ENCODE measurements around the gene COX11.

Gene COX11

DNA sequence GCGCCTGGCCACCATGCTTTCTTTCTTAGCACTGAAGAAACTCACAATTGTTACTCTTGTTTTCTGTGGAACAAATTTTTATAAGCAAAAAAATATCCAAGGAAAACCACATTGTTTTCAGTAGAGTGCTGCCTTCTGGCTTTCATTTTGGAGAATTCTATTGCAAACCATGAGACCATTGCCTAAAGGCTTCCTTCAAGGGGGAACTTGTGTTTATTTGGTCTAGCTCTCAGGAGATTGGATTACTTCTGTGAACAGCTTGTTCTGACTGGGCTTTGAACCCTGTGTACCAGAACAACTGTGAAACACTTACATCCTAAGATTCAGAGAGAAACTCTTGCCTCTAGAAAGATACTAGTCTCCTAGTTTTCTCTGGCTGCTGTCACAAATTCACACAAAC lies 35.7 kb downstream of the COX11 start:
- Histone ChIP-seq H3K36me3 (ENCODE audit: insufficient read depth, low read depth, low read length) (peaks cover 92% of the 10 kb centered on the region), H3K9me3 (ENCODE audit: insufficient read depth, low read depth, low read length) (no peaks in the 10 kb centered on the region), H3K4me3 (ENCODE audit: low read length) (no peak overlapping the region), H3K27me3 (ENCODE audit: insufficient read depth, low read length) (no peaks in the 10 kb centered on the region), H3K27ac (ENCODE audit: low read length) (no peak overlapping the region), H3K4me1 (ENCODE audit: insufficient read depth, low read length) (no peaks in the 10 kb centered on the region), H3K9ac (ENCODE audit: low read depth, low read length) (no peak overlapping the region)

DNA sequence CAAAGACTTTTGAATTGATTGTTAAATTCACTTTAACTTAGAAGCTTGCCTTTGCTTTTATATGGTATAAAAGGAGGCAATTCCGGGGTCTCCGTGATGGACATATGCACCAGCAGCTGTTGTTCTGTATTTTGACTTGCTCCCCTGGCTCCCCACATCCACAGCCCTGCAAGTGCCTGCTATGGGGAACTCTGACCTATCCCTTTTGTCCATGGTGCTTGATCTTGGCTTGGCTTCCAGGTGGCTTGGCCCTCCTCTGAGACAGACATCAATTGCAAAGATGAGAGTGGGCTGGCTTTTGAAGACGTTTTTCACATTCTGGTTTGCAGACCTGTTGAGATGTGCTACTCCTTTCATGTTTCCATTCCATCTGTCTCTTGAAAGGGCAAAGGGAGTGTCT lies 40.9 kb downstream of the COX11 start:
- Histone ChIP-seq H3K9ac (ENCODE audit: low read depth, low read length) (no peak overlapping the region), H3K27ac (ENCODE audit: low read length) (no peak overlapping the region), H3K27me3 (ENCODE audit: insufficient read depth, low read length) (no peaks in the 10 kb centered on the region), H3K36me3 (ENCODE audit: insufficient read depth, low read depth, low read length) (peaks cover 83% of the 10 kb centered on the region), H3K9me3 (ENCODE audit: insufficient read depth, low read depth, low read length) (no peaks in the 10 kb centered on the region), H3K4me1 (ENCODE audit: insufficient read depth, low read length) (no peaks in the 10 kb centered on the region), H3K4me3 (ENCODE audit: low read length) (no peak overlapping the region)

DNA sequence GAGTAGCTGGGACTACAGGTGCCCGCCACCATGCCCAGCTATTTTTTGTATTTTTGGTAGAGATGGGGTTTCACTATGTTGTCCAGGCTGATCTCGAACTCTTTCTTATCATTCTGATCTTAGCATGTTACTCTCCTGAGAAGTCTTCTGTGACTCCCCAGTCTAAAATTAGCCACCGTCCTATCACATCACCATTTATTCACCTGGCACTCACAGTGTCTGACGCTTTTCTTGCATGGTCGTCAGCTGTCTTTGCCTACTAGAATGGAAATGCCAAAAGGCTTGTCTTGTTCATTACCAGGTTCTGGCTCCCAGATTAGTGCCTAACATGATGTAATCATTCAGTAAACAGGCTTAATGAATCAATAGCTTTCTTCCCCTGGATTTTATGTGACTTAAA lies 44.0 kb downstream of the COX11 start:
- Histone ChIP-seq H3K9ac (ENCODE audit: low read depth, low read length) (no peak overlapping the region), H3K27ac (ENCODE audit: low read length) (no peak overlapping the region), H3K4me1 (ENCODE audit: insufficient read depth, low read length) (peaks cover 11% of the 10 kb centered on the region; the same call in 1 of the 2 replicates), H3K27me3 (ENCODE audit: insufficient read depth, low read length) (no peaks in the 10 kb centered on the region), H3K36me3 (ENCODE audit: insufficient read depth, low read depth, low read length) (peaks cover 76% of the 10 kb centered on the region), H3K4me3 (ENCODE audit: low read length) (no peak overlapping the region), H3K9me3 (ENCODE audit: insufficient read depth, low read depth, low read length) (no peaks in the 10 kb centered on the region)

DNA sequence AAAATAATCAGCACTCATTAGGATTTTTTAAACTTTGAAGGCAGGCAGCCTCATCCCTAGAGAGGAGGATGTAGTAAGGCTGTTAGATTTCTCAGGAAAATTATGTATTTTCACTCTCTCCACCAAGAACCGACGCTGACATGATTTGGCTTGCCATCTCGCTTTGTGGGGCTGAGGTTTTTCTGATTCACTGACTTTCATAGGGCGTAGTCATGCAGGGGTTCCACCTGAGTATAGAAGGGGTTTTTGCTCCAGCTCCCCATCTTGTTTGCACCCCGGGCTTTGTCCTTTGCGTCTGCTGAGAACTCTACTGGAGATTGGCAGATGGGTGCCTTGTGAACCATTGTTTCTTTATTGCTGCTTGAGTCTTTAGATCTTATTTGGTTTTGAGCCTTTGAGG lies 47.6 kb downstream of the COX11 start:
- Histone ChIP-seq H3K27me3 (ENCODE audit: insufficient read depth, low read length) (no peaks in the 10 kb centered on the region), H3K27ac (ENCODE audit: low read length) (no peak overlapping the region), H3K36me3 (ENCODE audit: insufficient read depth, low read depth, low read length) (peaks cover 73% of the 10 kb centered on the region), H3K4me3 (ENCODE audit: low read length) (no peak overlapping the region), H3K4me1 (ENCODE audit: insufficient read depth, low read length) (peaks cover 20% of the 10 kb centered on the region; the same call in 1 of the 2 replicates), H3K9ac (ENCODE audit: low read depth, low read length) (no peak overlapping the region), H3K9me3 (ENCODE audit: insufficient read depth, low read depth, low read length) (peaks cover 9% of the 10 kb centered on the region; the same call in 1 of the 2 replicates)

DNA sequence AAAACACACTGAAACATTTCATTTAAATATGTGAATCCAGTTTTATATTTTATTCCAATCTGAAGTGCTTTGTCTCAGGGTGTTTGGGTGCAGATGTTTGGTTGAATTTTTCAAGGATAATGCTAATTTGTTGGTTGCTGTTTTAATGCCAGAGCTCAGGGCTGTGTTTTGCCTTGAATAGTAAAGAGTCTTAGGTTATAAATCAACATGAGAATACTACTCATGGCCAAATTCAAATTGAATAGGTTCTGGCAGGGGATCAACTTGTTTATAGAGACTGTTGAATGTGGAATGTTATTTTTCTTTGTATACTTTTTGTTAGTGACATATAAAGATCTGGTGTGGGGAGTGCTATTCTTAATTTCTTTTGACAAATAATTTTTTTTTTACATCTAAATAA lies 49.0 kb downstream of the COX11 start:
- H3K9ac ChIP-seq (ENCODE audit: low read depth, low read length): no peak overlapping the region
- peaks cover 73% of the 10 kb centered on the region for H3K36me3 ChIP-seq (ENCODE audit: insufficient read depth, low read depth, low read length)
- H3K9me3 ChIP-seq (ENCODE audit: insufficient read depth, low read depth, low read length): peaks cover 12% of the 10 kb centered on the region; the same call in 1 of the 2 replicates
- H3K4me1 ChIP-seq (ENCODE audit: insufficient read depth, low read length): peaks cover 20% of the 10 kb centered on the region; the same call in 1 of the 2 replicates
- H3K27ac ChIP-seq (ENCODE audit: low read length): no peak overlapping the region
- H3K4me3 ChIP-seq (ENCODE audit: low read length): no peak overlapping the region
- no peaks in the 10 kb centered on the region for H3K27me3 ChIP-seq (ENCODE audit: insufficient read depth, low read length)

DNA sequence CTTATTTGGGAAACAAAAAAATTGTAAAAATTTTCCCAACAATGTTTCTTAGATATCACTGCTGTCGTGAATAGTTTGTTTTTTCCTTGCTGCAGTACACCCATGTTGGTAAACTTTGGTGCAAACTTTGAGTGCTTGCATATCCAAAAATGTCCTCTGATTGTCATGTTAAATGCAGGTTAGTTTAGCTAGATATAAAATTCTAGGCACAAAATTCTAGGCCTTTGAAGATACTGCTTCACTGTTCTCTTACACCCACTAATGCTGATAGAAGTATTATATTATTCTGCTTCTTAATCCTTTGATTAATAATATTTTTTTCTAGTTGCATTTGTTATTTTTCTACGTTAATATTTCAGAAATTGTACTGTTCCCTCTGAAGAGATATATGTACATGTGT lies 51.7 kb downstream of the COX11 start:
- Histone ChIP-seq H3K36me3 (ENCODE audit: insufficient read depth, low read depth, low read length) (peaks cover 89% of the 10 kb centered on the region), H3K4me3 (ENCODE audit: low read length) (no peak overlapping the region)

More for the DNA sequence above, 51.7 kb downstream of the COX11 start:
- no peak overlapping the region for H3K27ac ChIP-seq (ENCODE audit: low read length)
- H3K4me1 ChIP-seq (ENCODE audit: insufficient read depth, low read length): peaks cover 20% of the 10 kb centered on the region; the same call in 1 of the 2 replicates
- H3K27me3 ChIP-seq (ENCODE audit: insufficient read depth, low read length): no peaks in the 10 kb centered on the region
- no peak overlapping the region for H3K9ac ChIP-seq (ENCODE audit: low read depth, low read length)
- peaks cover 12% of the 10 kb centered on the region; the same call in 1 of the 2 replicates for H3K9me3 ChIP-seq (ENCODE audit: insufficient read depth, low read depth, low read length)
